Neuron (in vitro differentiated cells): ENCODE data around the gene NREP.
"Not testable (repeated sequence)": the region's sequence is repeated elsewhere in the genome, so short reads cannot be mapped to it uniquely, and the experiment has no call there.

ENCODE experiments used
- H2AFZ ChIP-seq: one replicate; pipeline ENCODE4 v1.6.1; 2013; ENCODE audit warnings: low read depth, mild to moderate bottlenecking, inconsistent platforms, low read length, moderate library complexity
- H3K27me3 ChIP-seq: one replicate; pipeline ENCODE4 v1.6.1; 2013; ENCODE audit warnings: low read length; ENCODE audit not compliant: insufficient read depth
- H3K36me3 ChIP-seq: one replicate; pipeline ENCODE4 v1.6.1; 2013; ENCODE audit warnings: low read length; ENCODE audit not compliant: insufficient read depth
- H3K4me1 ChIP-seq: one replicate; pipeline ENCODE4 v1.6.1; 2013; ENCODE audit warnings: low read length; ENCODE audit not compliant: insufficient read depth
- H3K4me3 ChIP-seq: 2 replicates; pipeline ENCODE4 v1.5.1; 2013; ENCODE audit warnings: mild to moderate bottlenecking, low read length, moderate library complexity
- H3K9me3 ChIP-seq: one replicate; pipeline ENCODE4 v1.6.1; 2013; ENCODE audit warnings: low read length

The NREP gene

GRCh38 chr5:111722140-111722539 lies 34.9 kb downstream of the NREP start:
- no peak overlapping the region for H2AFZ ChIP-seq
- peaks cover 37% of the 10 kb centered on the region for H3K4me1 ChIP-seq
- peaks cover 15% of the 10 kb centered on the region for H3K36me3 ChIP-seq
- H3K27me3 ChIP-seq, result no peaks in the 10 kb centered on the region
- H3K9me3 ChIP-seq, result no peaks in the 10 kb centered on the region
- H3K4me3 ChIP-seq, result no peak overlapping the region

DNA sequence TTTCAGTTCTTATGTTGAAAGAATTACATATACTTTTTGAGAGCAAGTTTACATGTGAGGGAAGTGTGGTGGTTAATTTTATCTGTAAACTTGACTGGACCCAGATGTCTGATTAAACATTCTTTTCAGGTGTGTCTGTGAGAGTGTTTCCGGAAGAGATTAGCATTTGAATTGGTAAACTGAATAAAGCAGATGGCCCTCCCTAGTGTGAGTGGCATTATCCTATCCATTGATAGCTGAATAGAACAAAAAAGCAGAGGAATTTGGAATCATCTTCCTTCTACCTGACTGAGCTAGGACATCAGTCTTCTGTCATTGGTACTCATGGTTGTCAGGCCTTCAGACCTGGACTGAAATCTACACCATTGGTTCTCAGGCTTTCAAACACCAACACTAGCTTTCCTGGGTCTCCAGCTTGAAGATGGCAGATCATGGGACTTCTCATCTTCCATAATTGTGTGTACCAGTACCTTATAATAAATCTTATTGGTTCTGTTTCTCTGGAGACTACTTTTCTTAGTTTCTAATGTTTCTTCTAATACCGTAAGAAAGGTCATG lies 36.6 kb downstream of the NREP start:
- Histone ChIP-seq H3K36me3 (peaks cover 3% of the 10 kb centered on the region), H3K27me3 (no peaks in the 10 kb centered on the region), H3K4me1 (peaks cover 37% of the 10 kb centered on the region), H3K4me3 (no peak overlapping the region), H3K9me3 (no peaks in the 10 kb centered on the region), H2AFZ (no peak overlapping the region)

DNA sequence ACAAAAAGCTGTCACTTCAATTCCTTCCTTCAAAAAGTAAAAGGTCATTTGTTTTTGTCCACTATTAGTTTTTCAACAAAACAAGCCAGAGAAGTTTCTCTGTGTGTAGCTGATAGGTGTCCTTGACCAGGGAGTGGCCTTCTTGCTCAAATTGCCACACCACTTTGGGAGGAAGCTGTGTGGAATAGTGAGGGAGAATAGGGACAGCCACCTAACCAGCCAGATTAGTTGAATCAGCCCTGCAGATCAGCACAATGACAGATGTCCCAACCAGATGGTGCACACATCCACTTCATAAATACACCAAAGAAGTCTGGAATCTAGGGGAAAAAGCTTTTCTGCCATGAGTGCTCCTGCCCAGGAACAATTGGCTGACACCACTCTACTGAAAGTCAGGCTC lies 37.2 kb downstream of the NREP start:
- H3K27me3 ChIP-seq, result no peaks in the 10 kb centered on the region
- H2AFZ ChIP-seq, result no peak overlapping the region
- H3K4me1 ChIP-seq, result peaks cover 37% of the 10 kb centered on the region
- no peaks in the 10 kb centered on the region for H3K36me3 ChIP-seq
- no peak overlapping the region for H3K4me3 ChIP-seq
- H3K9me3 ChIP-seq, result no peaks in the 10 kb centered on the region

GRCh38 chr5:111716789-111717188 lies 40.2 kb downstream of the NREP start:
- H3K4me1 ChIP-seq, result peaks cover 25% of the 10 kb centered on the region
- H3K36me3 ChIP-seq, result not testable (repeated sequence)

DNA sequence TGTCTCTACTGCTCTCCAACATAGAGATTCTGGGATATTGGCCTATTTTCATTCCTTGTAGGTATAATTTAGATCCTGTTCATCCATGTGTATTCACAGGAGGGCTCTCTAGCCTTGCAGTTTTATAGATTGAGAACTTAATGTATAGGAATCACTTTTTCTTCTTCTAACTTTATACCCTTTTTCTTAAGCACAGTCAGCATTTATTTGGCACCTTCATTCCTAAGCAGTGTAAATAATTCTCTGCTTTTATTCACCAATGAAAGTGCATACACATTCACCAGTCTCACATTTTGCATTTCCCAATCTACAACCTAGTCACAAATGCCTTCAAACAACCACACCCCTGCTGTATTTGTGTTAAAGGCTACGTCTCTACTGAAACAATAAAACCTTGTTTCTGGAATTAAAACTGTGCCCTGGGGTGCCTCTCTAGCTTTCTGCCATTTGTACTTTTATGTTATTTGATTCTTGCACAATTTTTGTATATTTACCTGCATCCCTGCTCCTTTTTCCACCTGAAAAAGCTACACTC lies 49.3 kb downstream of the NREP start:
- Histone ChIP-seq H3K4me3 (no peak overlapping the region), H2AFZ (no peak overlapping the region), H3K36me3 (no peaks in the 10 kb centered on the region), H3K9me3 (no peaks in the 10 kb centered on the region), H3K4me1 (no peaks in the 10 kb centered on the region), H3K27me3 (no peaks in the 10 kb centered on the region)

More at GRCh38 chr5:111716789-111717188, 40.2 kb downstream of the NREP start:
- H3K4me3 ChIP-seq, H2AFZ ChIP-seq, H3K27me3 ChIP-seq, H3K9me3 ChIP-seq: not testable (repeated sequence)

- H3K27me3 ChIP-seq, result no peaks in the 10 kb centered on the region
- H3K36me3 ChIP-seq, result no peaks in the 10 kb centered on the region
- H3K9me3 ChIP-seq, result no peaks in the 10 kb centered on the region
- H2AFZ ChIP-seq, result no peak overlapping the region
- H3K4me3 ChIP-seq, result no peak overlapping the region
- no peaks in the 10 kb centered on the region for H3K4me1 ChIP-seq
Measured at GRCh38 chr5:111706345-111706744, 50.6 kb downstream of the NREP start.

GRCh38 chr5:111704452-111705085 lies 52.4 kb downstream of the NREP start:
- Histone ChIP-seq H3K27me3 (no peaks in the 10 kb centered on the region), H3K9me3 (no peaks in the 10 kb centered on the region), H3K4me1 (no peaks in the 10 kb centered on the region), H3K36me3 (no peaks in the 10 kb centered on the region), H2AFZ (no peak overlapping the region), H3K4me3 (no peak overlapping the region)

DNA sequence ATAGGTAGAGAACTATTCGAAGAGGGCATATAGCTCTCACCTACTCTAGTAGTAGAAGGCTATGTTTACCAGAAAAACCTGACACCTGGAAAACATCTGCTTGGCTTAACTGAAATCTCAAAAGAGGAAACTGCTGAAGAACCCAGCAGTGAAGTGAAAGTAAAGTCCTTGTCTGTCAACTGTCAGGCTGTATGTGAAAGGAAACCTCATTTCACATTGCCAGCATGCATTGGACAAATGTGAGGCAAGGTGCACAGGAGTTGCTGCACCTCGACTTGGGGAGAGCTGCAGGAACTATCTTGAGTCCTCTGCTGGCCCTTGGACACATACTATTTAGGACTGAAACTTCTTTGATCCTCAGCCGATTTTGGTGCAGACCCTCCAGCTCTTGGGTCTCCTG lies 53.3 kb downstream of the NREP start:
- Histone ChIP-seq H3K36me3 (no peaks in the 10 kb centered on the region), H3K27me3 (no peaks in the 10 kb centered on the region), H3K9me3 (no peaks in the 10 kb centered on the region), H3K4me3 (no peak overlapping the region), H2AFZ (no peak overlapping the region), H3K4me1 (peaks cover 4% of the 10 kb centered on the region)

DNA sequence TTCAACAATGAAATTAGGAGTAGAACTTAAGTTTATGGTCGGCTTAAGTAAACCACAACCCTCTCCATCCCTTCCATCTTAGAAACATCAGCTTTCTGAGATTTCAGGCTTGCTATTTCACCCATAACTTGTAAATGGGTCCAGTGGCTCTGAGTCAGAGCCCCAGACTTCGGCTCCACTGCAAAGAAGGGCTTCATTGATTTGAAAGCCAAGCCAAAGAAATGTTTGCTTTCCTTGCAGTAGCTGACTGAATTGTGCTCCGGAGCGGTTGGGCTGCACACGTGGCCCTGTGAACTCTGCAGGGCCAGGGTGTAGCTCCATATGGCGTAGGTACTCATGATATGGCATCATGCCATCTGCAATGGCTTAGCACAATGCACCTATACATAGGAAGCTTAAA lies 57.0 kb downstream of the NREP start:
- Histone ChIP-seq H3K9me3 (no peaks in the 10 kb centered on the region), H3K4me1 (peaks cover 4% of the 10 kb centered on the region), H3K4me3 (no peak overlapping the region), H3K36me3 (no peaks in the 10 kb centered on the region), H2AFZ (no peak overlapping the region), H3K27me3 (no peaks in the 10 kb centered on the region)

DNA sequence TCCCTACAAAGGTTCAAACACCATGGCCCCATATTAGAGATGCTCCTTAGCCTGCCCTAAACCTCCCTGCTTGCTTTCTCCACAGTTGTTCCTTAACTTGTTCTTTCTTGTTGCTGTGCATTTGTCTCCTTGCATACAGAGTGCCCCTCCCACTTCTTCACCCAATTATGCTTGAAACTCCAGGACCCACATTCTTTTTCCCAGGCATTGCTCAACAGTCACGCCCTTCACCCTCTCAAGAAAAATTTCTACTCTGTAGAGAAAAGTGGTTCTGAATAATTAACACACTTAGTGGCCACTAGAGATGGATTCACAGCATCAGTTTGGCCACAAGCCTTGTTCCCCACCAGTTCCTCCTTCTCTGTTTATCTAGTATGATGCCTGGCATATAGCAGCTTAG lies 57.7 kb downstream of the NREP start:
- H3K9me3 ChIP-seq, result no peaks in the 10 kb centered on the region
- H3K36me3 ChIP-seq, result no peaks in the 10 kb centered on the region
- H2AFZ ChIP-seq, result no peak overlapping the region
- peaks cover 4% of the 10 kb centered on the region for H3K4me1 ChIP-seq
- H3K4me3 ChIP-seq, result no peak overlapping the region
- no peaks in the 10 kb centered on the region for H3K27me3 ChIP-seq

GRCh38 chr5:111697881-111698757 lies 58.9 kb downstream of the NREP start:
- H3K4me1 ChIP-seq, result peaks cover 6% of the 10 kb centered on the region

DNA sequence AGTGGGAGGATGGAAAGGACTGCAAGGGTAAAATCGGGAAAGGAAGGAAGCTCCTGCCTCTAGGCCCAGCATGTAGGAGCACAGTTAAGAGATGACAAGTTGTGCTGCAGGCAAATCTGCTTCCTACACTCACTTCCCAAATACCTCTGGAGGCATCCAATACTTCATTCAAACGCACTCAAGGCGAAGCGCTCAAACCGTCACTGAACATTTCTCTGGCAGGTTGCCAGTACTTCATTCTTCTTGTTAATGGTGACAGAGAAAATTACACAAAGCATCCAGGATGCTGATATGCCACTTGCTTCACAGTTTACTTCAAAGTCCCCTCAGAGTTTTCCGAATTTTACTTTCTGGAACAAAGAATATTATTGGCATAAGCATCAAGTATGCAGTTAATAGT lies 59.8 kb downstream of the NREP start:
- Histone ChIP-seq H2AFZ (no peak overlapping the region), H3K4me3 (no peak overlapping the region), H3K4me1 (peaks cover 11% of the 10 kb centered on the region), H3K9me3 (no peaks in the 10 kb centered on the region), H3K27me3 (no peaks in the 10 kb centered on the region), H3K36me3 (no peaks in the 10 kb centered on the region)

More at GRCh38 chr5:111697881-111698757, 58.9 kb downstream of the NREP start:
- Histone ChIP-seq H3K9me3 (no peaks in the 10 kb centered on the region), H3K36me3 (no peaks in the 10 kb centered on the region), H3K27me3 (no peaks in the 10 kb centered on the region), H2AFZ (no peak overlapping the region), H3K4me3 (no peak overlapping the region)

GRCh38 chr5:111695991-111696390 lies 61.0 kb downstream of the NREP start:
- H3K27me3 ChIP-seq, result no peaks in the 10 kb centered on the region
- H2AFZ ChIP-seq, result no peak overlapping the region
- H3K4me3 ChIP-seq, result no peak overlapping the region
- H3K36me3 ChIP-seq, result no peaks in the 10 kb centered on the region
- H3K4me1 ChIP-seq, result peaks cover 11% of the 10 kb centered on the region
- no peaks in the 10 kb centered on the region for H3K9me3 ChIP-seq
